Right ventricle myocardium inferior (tissue), 1 donor: Measurements from ENCODE around the gene BCAS4. TPM values are rescaled to one million over a fixed set of nuclear protein-coding genes. Genes with fewer than 3 reads are reported as not detected.

Experiments used
- ATAC-seq: fragments of 200-7000 bp; cut with Tn5 transposase; one replicate; pipeline ENCODE4 v1.9.1; 2020; ENCODE audit warnings: mild to moderate bottlenecking, moderate library complexity
- DNase-seq: peaks from one replicate; pipeline ENCODE4 v3.0.0; 2021; ENCODE audit errors: missing footprints
- intact Hi-C: fragments of 100-400 bp; cut with DNase I; formaldehyde crosslinking; loops from one replicate; pipeline ENCODE4 v1.11.0; 2022
- total RNA-seq: library from RNA; stranded (reverse); fragmentation: NEBNext Ultra II Directional; extraction: Animal tissue kit (Norgen Biotek cat#: 25700); gene quantifications from one replicate; pipeline ENCODE4 v1.2.1, GENCODE V29; 2021
- donor health status: DM: no; HTN: yes; CAD: no; lungs with severe emphysema.

The BCAS4 gene
- total RNA-seq, 1 donor from 2014 or later, result 1.8 TPM

DNA sequence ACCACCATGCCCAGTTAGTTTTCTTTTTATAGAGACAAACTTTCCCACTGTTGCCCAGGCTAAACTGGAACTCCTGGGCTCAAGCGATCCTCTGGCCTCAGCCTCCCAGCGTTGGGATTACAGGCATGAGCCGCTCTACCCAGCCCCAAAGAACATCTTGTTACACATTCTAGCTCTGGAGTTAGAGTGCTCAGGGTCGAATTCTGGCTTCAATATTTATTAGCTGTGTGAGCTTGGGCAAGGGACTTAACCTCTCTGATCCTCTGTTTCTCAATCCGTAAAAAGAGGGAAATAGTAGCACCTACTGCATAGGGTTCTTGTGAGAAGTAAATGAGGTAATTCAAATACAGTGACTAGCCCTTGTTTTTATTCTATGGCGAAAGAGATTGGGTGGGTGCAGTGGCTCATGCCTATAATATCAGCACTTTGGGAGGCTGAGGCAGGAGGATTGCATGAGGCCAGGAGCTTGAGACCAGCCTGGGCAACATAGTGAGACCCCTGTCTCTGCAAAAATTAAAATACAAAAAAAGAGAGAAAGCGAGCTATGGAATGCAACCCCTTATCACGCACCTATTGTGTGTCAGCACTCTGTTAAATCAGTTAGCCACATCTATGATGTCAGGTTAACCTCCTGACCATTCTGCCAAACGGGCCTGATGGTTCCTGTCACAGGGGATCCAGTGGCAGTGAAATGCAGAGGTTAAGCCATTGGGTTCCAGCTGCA, 19.7 kb downstream of the BCAS4 start:
- intact Hi-C loops, result no loop called here
- no peak for ATAC-seq
- no peak for DNase-seq

DNA sequence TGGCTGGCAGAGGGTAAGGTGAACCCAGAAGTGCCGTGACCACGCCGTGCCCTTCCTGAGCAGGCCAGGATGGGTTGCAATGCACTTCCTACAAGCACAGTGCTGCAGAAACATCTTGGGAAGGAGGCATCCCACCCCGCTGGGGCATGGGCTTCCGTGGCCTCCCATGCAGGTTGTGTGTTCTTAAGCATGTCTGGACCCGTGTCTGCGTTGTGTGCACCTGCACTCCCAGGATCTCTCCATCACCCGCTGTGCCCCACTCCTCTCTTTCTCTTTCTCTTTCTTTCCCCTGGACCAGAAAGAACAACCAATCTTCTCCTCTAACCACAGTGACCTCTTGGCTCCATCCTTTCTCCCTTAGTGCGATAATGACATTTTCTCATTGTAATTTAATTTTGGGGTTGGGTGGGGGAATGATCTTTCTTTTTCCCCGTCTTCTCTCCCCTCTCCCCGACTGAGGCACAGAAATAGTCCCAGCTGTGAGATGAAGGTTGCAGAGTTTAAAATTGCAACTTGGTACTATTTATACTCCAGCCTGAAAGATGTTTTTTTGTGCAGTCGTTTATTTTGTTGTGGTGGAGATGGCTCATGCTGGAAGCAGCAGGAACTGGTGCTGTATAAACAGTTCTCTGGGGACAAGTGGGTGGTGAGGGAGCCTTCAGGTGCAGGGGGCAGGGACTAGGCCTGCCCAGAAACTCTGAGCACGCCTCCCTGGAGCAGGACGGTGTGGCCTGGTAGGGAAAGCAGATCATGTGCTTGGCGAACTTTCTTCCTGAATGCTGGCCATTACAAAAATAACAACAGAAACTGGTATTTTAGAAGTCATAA, 20.5 kb downstream of the BCAS4 start:
- intact Hi-C loops, result no loop called here
- ATAC-seq (no peak), DNase-seq (no peak)

DNA sequence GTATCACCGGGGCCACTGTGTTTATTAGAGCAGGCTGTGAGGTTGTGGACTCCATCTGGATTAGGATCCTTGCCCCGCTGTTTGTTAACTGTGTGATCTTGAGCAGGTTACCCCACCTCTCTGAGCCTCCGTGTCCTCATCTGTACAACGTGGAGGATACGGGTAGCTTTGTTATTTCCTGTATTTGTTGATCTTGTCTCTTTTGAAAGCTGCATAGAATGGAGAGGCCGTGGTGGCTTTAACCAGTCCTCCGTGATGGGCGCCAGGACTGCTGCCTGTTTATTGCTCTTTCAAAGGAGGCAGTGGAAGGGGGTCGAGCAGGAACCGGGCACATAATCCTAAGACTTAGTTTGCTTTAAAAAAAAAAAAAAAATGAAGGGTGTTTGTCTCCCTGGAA, 22.9 kb downstream of the BCAS4 start:
- no peak for DNase-seq
- intact Hi-C loops, result loop anchor here (2.0 kb wide), 1 partner anchor 113 kb away; the partner anchor contains the start of gene ADNP
- no peak for ATAC-seq

DNA sequence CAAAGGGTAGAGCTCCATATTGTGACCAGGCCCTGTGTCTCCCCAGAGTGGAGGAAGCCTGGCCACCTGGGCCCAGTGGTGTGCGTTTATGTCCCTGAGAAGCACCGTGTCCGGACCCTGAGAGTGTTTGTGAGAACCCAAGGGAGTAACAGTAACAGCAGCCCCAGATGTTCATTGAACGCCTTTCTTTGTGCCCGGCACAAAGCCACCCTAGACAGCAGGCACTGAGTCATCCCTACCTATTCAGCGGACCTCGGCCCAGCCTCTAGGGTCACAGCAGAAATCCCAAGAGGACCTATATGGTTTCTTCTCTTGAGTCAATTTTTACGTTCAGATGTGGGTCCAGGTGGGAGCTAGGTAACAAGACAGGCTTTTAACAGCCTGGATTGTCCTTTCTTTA, 24.5 kb downstream of the BCAS4 start:
- ATAC-seq (no peak), DNase-seq (no peak)
- intact Hi-C loops, result loop anchor here (2.0 kb wide), 1 partner anchor 111 kb away; the partner anchor contains the start of gene ADNP

DNA sequence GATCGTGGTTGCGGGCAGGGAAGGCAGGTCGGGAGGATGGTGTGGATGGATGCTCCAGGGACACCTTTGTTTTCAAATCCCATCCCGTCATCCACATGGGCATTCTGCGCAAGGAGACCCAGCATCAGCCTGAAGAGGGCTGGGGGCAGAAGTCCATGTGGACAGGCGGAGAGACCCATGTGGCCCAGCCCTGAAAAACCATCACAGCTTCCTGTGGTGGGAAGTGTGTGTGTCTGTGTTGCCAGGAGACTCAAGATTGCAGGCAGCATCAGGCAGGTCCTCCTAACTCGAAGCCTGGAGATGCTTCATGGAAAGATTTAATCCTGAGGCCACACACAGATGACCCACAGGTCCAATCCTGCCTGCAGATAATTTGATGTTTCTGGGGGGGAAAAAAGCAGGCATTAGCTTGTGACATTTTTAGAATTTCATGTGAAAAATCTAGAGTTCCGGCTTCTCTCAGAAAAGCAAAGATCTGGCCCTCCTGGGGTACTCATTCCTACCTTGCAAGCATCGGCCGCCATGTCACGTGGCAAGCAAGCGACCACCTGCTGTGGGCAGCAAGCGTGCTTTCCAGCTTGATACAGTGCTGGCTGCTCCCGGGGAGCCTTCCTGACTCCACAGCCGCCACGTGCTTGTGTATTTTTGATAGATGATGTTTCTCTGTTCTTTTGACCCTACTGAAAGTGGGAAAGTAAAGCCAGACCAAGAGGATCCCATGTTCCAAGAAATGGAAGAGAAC, 25.8 kb downstream of the BCAS4 start:
- intact Hi-C loops, result no loop called here

DNA sequence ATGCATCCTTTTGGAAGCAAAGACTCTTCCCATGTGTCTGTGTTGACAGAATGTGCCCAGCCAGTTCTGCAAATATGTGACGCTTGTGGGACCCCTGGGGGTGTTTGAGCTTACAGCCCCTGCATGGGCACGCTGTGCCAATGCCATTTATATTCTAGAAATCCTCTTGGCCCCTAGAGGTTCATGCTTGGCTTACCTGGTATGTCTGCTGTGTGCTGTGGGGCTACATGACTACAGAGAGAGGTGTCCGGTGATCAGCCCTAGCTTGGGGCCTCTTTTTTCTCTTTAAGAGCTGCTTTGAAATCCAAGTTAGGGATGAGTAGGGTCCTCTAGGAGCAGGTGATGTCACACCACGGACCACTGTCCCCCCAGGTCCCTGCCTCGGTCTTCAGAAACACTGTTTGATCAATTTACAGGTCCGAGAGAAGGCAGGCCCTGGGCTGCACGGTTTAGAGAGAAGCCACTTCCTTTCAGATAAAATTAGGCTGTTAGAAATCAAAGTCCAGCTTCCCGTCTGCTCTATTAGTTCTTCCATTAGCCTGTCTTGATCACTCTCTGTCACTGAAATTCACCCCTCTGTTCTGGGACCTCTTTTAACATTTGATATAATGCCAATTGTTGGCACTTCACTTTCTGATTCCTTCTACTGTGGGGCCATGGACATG, 26.5 kb downstream of the BCAS4 start:
- no peak for ATAC-seq
- DNase-seq, result no peak
- intact Hi-C loops, result no loop called here

More for the DNA sequence above, 25.8 kb downstream of the BCAS4 start:
- ATAC-seq (no peak), DNase-seq (no peak)

DNA sequence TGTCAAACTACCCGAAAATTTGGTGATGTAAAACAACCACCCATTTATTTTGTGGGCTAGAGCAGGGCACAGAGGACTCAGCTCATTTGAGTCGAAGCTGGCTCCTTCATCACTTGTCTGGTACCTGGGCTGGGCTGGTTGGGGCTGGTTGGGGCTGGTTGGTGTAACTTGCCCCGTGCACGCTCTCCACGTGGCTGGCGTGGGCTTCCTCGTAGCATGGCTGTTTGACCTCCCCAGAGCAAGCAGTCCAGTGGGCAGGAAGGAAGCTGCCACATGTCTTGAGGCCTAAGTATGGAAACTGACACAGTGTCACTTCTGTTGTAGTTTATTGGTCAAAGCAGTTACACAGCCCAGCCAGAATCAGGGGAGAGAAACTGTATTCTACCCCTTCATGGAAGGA, 27.1 kb downstream of the BCAS4 start:
- no peak for DNase-seq
- intact Hi-C loops, result no loop called here
- no peak for ATAC-seq

DNA sequence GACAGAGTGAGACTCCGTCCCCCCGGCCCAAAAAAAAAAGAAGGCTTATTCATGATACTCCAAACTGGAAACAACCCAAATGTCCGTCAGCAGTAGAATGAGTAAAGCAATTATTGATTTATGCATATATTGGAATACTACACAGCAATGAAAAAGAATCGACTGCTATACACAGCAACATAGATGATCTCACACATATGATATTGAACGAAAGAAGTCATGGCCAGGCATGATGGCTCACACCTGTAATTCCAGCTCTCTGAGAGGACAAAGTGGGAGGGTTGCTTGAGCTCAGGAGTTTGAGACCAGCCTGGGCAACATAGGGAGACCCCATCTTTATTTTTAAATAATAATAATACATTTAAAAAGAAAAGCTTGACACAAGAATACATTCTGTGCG, 28.5 kb downstream of the BCAS4 start:
- ATAC-seq (no peak), DNase-seq (no peak)
- intact Hi-C loops, result no loop called here

DNA sequence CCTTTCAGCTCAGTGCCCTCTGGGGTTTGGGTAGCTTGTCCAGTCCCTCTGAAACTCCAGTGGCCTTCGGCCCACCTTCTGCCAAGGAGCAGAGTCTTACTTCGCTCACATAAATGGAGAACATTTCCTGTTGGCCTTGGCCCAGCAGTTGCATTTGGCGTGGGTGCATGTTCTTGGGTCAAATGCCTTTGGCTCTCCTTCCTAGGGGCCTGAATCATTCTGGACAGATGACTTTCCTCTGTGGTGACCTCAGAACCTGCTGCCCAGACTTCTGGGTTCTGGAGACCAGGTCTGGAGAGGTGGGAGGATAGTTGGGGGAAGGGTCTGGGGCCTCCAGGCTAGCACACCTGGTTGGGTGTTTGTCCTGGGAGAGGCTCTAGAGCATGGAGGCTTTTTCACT, 29.3 kb downstream of the BCAS4 start:
- no peak for ATAC-seq
- no peak for DNase-seq
- intact Hi-C loops, result no loop called here

DNA sequence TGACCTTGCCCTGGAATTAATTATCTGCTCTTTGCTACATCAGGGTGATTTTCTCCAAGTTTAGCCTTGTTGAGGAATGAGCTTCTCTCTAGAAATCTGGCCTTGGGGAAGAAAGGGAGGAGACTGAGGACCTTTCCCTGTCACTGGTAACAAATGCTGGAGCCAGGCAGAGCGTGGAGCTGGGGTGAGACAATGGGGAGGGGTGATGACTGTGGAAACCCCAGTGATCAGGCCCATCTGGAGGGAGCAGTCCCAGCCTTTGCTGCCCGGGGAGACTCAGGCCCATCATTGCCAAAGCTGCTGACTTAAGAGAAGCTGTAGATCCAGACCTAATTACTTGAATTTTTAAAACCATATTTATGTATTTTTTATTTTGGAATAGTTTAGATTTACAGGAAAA, 31.3 kb downstream of the BCAS4 start:
- intact Hi-C loops, result no loop called here
- ATAC-seq, result no peak

DNA sequence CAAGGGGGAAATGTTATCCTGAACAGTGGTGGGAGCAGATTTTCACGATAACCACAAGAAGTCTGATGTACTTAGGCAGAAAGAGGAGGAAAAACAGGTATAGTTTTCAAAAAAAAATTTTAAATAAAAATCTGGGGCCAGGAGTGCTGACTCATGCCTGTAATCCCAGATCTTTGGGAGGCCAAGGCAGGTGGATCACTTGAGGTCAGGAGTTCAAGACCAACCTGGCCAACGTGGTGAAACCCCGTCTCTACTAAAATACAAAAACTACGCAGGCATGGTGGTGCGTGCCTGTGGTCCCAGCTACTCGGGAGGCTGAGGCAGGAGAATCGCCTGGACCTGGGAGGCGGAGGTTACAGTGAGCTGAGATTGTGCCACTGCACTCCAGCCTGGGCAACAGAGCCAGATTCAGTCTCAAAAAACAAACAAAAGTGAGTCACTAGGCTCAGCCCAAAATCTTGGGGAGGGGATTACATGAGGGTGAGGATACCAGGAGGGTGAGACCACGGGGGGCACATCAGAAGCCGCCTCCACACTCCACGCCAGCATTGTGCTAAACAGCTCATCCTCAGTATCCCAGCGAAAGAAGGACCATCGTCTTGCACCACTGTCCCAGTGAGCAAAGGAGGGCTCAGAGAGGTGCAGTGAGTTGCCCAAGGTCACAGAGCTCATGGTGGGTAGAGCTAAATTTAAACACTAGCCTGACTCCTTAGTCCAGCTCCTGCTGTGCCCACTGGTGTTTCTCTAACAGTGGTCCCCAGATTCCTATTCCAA, 33.7 kb downstream of the BCAS4 start:
- ATAC-seq (no peak), DNase-seq (no peak)
- intact Hi-C loops, result no loop called here

More for the DNA sequence above, 31.3 kb downstream of the BCAS4 start:
- DNase-seq, result no peak

DNA sequence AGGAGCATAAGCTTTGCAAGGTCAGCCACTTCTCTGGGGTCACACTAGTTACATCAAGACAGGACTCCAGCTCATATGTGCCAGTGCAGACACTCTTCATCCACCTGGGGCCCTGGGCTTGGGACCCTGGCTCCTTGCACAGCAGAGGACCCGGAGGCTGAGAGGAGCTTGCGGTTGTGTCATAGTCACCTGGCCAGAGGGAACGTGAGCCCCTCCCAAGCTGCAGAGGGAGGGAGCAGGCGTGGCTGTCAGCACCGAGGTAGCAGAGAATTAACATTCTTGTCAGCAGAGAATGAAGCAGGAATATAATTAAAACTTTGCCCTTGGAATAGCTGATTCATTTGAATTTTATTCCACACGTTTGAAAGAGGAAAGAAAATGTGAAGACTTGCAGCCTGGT, 36.8 kb downstream of the BCAS4 start:
- DNase-seq, result peak; percentile 14
- intact Hi-C loops, result no loop called here
- no peak for ATAC-seq

DNA sequence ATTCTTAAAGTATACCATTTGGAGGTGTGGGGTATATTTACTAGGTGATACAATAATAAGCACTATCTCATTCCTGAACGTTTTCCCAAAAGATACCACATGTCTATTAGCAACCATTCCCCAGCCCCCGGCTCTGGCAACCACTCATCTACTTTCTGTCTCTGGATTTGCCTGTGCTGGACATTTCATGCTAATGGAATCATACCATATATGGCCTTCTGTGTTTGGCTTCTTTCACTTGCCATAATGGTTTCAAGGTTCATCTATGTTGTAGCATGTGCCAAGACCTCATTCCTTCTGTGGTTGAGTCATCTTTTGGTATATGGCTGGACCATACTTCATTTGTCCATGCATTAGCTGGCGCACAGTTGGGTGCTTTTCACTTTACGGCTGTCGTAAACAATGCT, 39.7 kb downstream of the BCAS4 start:
- DNase-seq, result no peak
- intact Hi-C loops, result no loop called here
- ATAC-seq, result no peak

DNA sequence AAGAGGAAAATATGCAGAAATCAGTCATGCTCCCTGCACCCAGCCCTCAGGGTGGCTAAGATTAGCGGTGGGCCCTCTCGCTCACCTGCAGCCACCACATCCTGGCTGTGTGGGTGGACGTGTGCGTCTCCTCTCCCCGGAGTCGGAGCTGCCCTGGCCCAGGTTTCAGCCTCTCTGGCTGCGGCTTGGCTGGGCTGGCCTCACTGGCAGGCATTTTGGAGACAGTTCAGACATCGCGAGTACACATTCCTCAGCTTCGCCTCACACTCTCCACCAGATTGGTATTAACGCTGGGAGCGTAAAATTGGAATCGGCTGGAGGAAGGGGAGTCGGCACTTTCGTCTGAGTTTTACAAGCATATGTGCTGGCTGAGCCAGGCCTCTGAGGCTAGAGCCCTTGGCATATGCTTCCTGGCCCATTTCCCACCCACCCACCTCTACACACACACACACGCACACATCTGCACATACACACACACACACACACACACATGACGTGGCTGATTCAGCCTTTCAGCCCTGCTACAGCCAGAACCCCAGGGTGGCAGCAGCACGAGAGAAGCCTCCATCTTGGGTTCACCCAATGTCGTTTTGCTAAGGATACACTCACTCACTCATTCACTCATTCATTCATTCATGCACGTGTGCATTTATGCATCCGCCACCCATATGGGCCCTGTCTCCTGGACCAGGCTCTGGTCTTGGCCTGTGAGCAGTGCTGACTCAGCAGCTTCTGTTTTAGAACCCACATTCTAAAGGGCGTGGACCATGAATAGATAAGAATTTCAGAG, 42.9 kb downstream of the BCAS4 start:
- intact Hi-C loops, result no loop called here
- ATAC-seq (peak; percentile 87), DNase-seq (peak; percentile 70)

DNA sequence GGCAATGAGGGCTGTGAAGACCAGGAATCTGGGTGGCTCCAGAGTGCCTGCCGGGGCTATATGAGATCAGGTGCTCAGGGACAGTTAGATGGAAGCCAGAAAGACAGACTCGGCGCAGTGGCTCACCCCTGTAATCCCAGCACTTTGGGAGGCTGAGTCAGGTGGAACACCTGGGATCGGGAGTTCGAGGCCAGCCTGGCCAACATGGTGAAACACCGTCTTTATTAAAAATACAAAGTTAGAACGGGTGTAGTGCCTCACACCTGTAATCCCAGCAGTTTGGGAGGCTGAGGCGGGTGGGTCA, 43.4 kb downstream of the BCAS4 start:
- intact Hi-C loops, result no loop called here
- DNase-seq, result peak; percentile 11
- ATAC-seq, result no peak

DNA sequence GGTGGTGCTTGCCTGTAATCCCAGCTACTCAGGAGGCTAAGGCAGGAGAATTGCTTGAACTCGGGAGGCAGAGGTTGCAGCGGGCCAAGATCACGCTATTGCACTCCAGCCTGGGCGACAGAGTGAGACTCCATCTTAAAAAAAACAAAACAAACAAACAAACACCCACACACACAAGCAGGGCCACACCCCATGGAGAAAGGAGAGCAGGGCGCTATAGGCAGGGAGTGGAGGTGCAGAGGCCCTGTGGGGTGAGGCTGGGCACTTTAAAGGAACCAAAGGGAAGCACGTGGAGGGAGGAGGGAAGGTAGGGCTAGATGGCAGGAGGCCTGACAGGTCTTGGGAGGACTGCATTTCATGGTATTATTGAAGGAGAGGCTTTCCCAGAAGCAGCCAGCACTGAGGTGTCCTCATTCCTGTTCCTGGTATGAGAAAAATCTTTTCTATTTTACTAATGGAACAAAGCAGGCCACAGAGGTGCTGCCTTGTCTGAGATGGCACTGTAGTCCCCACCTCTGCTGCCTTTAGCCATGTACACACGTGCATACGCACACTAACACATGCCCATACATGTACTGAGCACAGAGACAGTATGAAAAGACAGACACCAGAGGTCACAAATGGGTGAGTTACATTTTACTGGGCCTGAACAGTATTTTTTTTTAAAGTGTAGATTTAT, 44.0 kb downstream of the BCAS4 start:
- ATAC-seq, result no peak
- intact Hi-C loops, result no loop called here

DNA sequence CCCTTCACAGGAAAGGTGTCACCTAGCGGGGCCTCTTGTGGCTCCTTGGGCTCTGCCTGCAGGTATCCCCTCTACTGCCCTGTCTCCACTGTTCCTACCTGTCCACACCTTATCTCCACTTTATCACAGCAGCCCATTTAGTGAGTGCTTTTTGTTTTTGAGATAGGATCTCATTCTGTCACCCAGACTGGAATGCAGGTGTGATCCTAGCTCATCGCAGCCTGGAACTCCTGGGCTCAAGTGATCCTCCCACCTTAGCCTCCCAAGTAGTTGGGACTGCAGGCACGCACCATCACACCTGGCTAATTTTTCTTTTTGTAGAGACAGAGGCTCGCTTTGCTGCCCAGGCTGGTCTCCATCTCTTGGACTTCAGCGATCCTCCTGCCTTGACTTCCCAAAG, 48.0 kb downstream of the BCAS4 start:
- DNase-seq (no peak), ATAC-seq (no peak)
- intact Hi-C loops, result no loop called here

More for the DNA sequence above, 44.0 kb downstream of the BCAS4 start:
- DNase-seq, result no peak
